ENCODE measurements around the gene STARD3.
"Not testable (repeated sequence)": the region's sequence is repeated elsewhere in the genome, so short reads cannot be mapped to it uniquely, and the experiment has no call there.

Gene STARD3

GRCh38 chr17:39688945-39689344 is 52.0 kb downstream of the STARD3 start:
- TF ChIP-seq PKNOX1 (IDR thresholded peaks at IDR 0.05) = no peak
- no peak for TF ChIP-seq L3MBTL2 (conservative IDR thresholded peaks at IDR 0.05)
- TF ChIP-seq ARNT (IDR thresholded peaks at IDR 0.05) = no peak
- no peak for TF ChIP-seq NFRKB (IDR thresholded peaks at IDR 0.05)
- TF ChIP-seq HDGF (IDR thresholded peaks at IDR 0.05; ENCODE audit: borderline replicate concordance) = no peak
- TF ChIP-seq FOXM1 (IDR thresholded peaks at IDR 0.05; ENCODE audit: borderline replicate concordance) = no peak
- TF ChIP-seq BHLHE40 (IDR thresholded peaks at IDR 0.05; ENCODE audit: borderline replicate concordance) = no peak
- no peak for TF ChIP-seq FOXA1 (IDR thresholded peaks at IDR 0.05)
- TF ChIP-seq SP1 (IDR thresholded peaks at IDR 0.05) = no peak
- no peak for TF ChIP-seq LEF1 (IDR thresholded peaks at IDR 0.05; ENCODE audit: borderline replicate concordance)
- no peak for TF ChIP-seq ELF4 (IDR thresholded peaks at IDR 0.05)
- TF ChIP-seq SUZ12 (IDR thresholded peaks at IDR 0.05) = no peak
- no peak for DNase-seq (ENCODE audit: extremely low spot score)
- CTCF ChIA-PET = no interaction called here
- POLR2A ChIA-PET = interaction anchor here (2.1 to 5.3 kb wide), 3 partner anchors 11 to 41 kb away, joined by 12 to 84 read pairs (median 12); partner anchors contain the start of genes ERBB2 and MIEN1

GRCh38 chr17:39694593-39694992 is 57.6 kb downstream of the STARD3 start:
- CTCF ChIA-PET = no interaction called here
- DNase-seq (ENCODE audit: extremely low spot score) = no peak
- TF ChIP-seq CTBP1 (IDR thresholded peaks at IDR 0.05; ENCODE audit: borderline replicate concordance) = no peak
- no peak for TF ChIP-seq HDGF (IDR thresholded peaks at IDR 0.05; ENCODE audit: borderline replicate concordance)
- TF ChIP-seq SP1 (IDR thresholded peaks at IDR 0.05) = no peak
- TF ChIP-seq NFRKB (IDR thresholded peaks at IDR 0.05) = no peak
- no peak for TF ChIP-seq FOXA1 (IDR thresholded peaks at IDR 0.05)
- no peak for TF ChIP-seq ZNF384 (IDR thresholded peaks at IDR 0.05)
- TF ChIP-seq TARDBP (IDR thresholded peaks at IDR 0.05) = no peak
- no peak for TF ChIP-seq BHLHE40 (IDR thresholded peaks at IDR 0.05; ENCODE audit: borderline replicate concordance)
- no peak for TF ChIP-seq FOXK2 (IDR thresholded peaks at IDR 0.05)
- no peak for TF ChIP-seq L3MBTL2 (conservative IDR thresholded peaks at IDR 0.05)
- TF ChIP-seq FOXM1 (IDR thresholded peaks at IDR 0.05; ENCODE audit: borderline replicate concordance) = no peak
- no peak for TF ChIP-seq LEF1 (IDR thresholded peaks at IDR 0.05; ENCODE audit: borderline replicate concordance)
- TF ChIP-seq ARNT (IDR thresholded peaks at IDR 0.05) = no peak
- TF ChIP-seq ELF4 (IDR thresholded peaks at IDR 0.05) = no peak
- no peak for TF ChIP-seq PKNOX1 (IDR thresholded peaks at IDR 0.05)
- TF ChIP-seq SUZ12 (IDR thresholded peaks at IDR 0.05) = no peak
- POLR2A ChIA-PET = interaction anchor here (1.2 kb wide), 2 partner anchors 58 to 121 kb away, joined by 3 read pairs; no protein-coding TSS in a partner anchor

- ChIA-PET CTCF (interaction anchor here (1.0 kb wide), 1 partner anchor 73 kb away, joined by 3 read pairs; no protein-coding TSS in a partner anchor), POLR2A (interaction anchor here (1.2 kb wide), 2 partner anchors 58 to 121 kb away, joined by 3 read pairs; no protein-coding TSS in a partner anchor)
- TF ChIP-seq LEF1 (IDR thresholded peaks at IDR 0.05; ENCODE audit: borderline replicate concordance) = no peak
- TF ChIP-seq FOXK2 (IDR thresholded peaks at IDR 0.05) = no peak
- no peak for TF ChIP-seq FOXA1 (IDR thresholded peaks at IDR 0.05)
- TF ChIP-seq NFRKB (IDR thresholded peaks at IDR 0.05) = no peak
- no peak for TF ChIP-seq ARNT (IDR thresholded peaks at IDR 0.05)
- TF ChIP-seq ELF4 (IDR thresholded peaks at IDR 0.05) = no peak
- no peak for DNase-seq (ENCODE audit: extremely low spot score)
Measured at GRCh38 chr17:39695089-39695474, 58.1 kb downstream of the STARD3 start.

GRCh38 chr17:39696731-39697130 is 59.8 kb downstream of the STARD3 start:
- ChIA-PET POLR2A (interaction anchor here (1.9 kb wide), 1 partner anchor 9 kb away, joined by 11 read pairs; the partner anchor contains the start of gene PGAP3), CTCF (interaction anchor here (0.8 kb wide), 1 partner anchor 9 kb away, joined by 3 read pairs; the partner anchor contains the start of gene PGAP3)
- DNase-seq (ENCODE audit: extremely low spot score) = no peak
- TF ChIP-seq SP1 (IDR thresholded peaks at IDR 0.05) (no peak), FOXM1 (IDR thresholded peaks at IDR 0.05; ENCODE audit: borderline replicate concordance) (no peak), FOXK2 (IDR thresholded peaks at IDR 0.05) (no peak), PKNOX1 (IDR thresholded peaks at IDR 0.05) (no peak), ZNF384 (IDR thresholded peaks at IDR 0.05) (no peak), SUZ12 (IDR thresholded peaks at IDR 0.05) (no peak), LEF1 (IDR thresholded peaks at IDR 0.05; ENCODE audit: borderline replicate concordance) (no peak), TARDBP (IDR thresholded peaks at IDR 0.05) (no peak), BHLHE40 (IDR thresholded peaks at IDR 0.05; ENCODE audit: borderline replicate concordance) (no peak), NFRKB (IDR thresholded peaks at IDR 0.05) (no peak)

- TF ChIP-seq CTBP1 (IDR thresholded peaks at IDR 0.05; ENCODE audit: borderline replicate concordance) (no peak), LEF1 (IDR thresholded peaks at IDR 0.05; ENCODE audit: borderline replicate concordance) (no peak), TARDBP (IDR thresholded peaks at IDR 0.05) (no peak), ZNF384 (IDR thresholded peaks at IDR 0.05) (no peak), BHLHE40 (IDR thresholded peaks at IDR 0.05; ENCODE audit: borderline replicate concordance) (no peak), FOXA1 (IDR thresholded peaks at IDR 0.05) (no peak), NFRKB (IDR thresholded peaks at IDR 0.05) (no peak), FOXK2 (IDR thresholded peaks at IDR 0.05) (no peak), SP1 (IDR thresholded peaks at IDR 0.05) (no peak)
- ChIA-PET CTCF (no interaction called here), POLR2A (interaction anchor here (4.5 kb wide), 1 partner anchor 8 kb away, joined by 84 read pairs; the partner anchor contains the start of gene PGAP3)
- DNase-seq (ENCODE audit: extremely low spot score) = no peak
Measured at GRCh38 chr17:39697961-39698360, 61.0 kb downstream of the STARD3 start.

- CTCF ChIA-PET = interaction anchor here (0.6 to 2.0 kb wide), 6 partner anchors 15 to 78 kb away, joined by 3 to 8 read pairs (median 4); partner anchors contain the start of gene MIEN1
- DNase-seq (ENCODE audit: extremely low spot score) = not testable (repeated sequence)
- POLR2A ChIA-PET = interaction anchor here (0.7 to 4.5 kb wide), 22 partner anchors 10 to 546 kb away, joined by 3 to 84 read pairs (median 5); partner anchors contain the start of genes MIEN1, PGAP3, RPL19 and STARD3
Measured at GRCh38 chr17:39699157-39699817, 62.3 kb downstream of the STARD3 start.

Measured in HEK293T (cell line).